Neuron (in vitro differentiated cells): ENCODE results near the gene TRAFD1.
"Not testable (repeated sequence)": the region's sequence is repeated elsewhere in the genome, so short reads cannot be mapped to it uniquely, and the experiment has no call there.

Experiments
- H2AFZ ChIP-seq: one replicate; pipeline ENCODE4 v1.6.1; 2013; ENCODE audit warnings: low read depth, mild to moderate bottlenecking, inconsistent platforms, low read length, moderate library complexity
- H3K27me3 ChIP-seq: one replicate; pipeline ENCODE4 v1.6.1; 2013; ENCODE audit warnings: low read length; ENCODE audit not compliant: insufficient read depth
- H3K36me3 ChIP-seq: one replicate; pipeline ENCODE4 v1.6.1; 2013; ENCODE audit warnings: low read length; ENCODE audit not compliant: insufficient read depth
- H3K4me1 ChIP-seq: one replicate; pipeline ENCODE4 v1.6.1; 2013; ENCODE audit warnings: low read length; ENCODE audit not compliant: insufficient read depth
- H3K4me3 ChIP-seq: 2 replicates; pipeline ENCODE4 v1.5.1; 2013; ENCODE audit warnings: mild to moderate bottlenecking, low read length, moderate library complexity
- H3K9me3 ChIP-seq: one replicate; pipeline ENCODE4 v1.6.1; 2013; ENCODE audit warnings: low read length

TRAFD1 gene

GRCh38 chr12:112107306-112108201 is 17.8 kb upstream of the TRAFD1 start:
- Histone ChIP-seq H3K27me3 (no peaks in the 10 kb centered on the region), H3K36me3 (peaks cover 14% of the 10 kb centered on the region), H3K4me3 (peak overlapping the region; percentile 70), H3K9me3 (no peaks in the 10 kb centered on the region), H2AFZ (peak overlapping the region; percentile 66), H3K4me1 (peaks cover 17% of the 10 kb centered on the region)

DNA sequence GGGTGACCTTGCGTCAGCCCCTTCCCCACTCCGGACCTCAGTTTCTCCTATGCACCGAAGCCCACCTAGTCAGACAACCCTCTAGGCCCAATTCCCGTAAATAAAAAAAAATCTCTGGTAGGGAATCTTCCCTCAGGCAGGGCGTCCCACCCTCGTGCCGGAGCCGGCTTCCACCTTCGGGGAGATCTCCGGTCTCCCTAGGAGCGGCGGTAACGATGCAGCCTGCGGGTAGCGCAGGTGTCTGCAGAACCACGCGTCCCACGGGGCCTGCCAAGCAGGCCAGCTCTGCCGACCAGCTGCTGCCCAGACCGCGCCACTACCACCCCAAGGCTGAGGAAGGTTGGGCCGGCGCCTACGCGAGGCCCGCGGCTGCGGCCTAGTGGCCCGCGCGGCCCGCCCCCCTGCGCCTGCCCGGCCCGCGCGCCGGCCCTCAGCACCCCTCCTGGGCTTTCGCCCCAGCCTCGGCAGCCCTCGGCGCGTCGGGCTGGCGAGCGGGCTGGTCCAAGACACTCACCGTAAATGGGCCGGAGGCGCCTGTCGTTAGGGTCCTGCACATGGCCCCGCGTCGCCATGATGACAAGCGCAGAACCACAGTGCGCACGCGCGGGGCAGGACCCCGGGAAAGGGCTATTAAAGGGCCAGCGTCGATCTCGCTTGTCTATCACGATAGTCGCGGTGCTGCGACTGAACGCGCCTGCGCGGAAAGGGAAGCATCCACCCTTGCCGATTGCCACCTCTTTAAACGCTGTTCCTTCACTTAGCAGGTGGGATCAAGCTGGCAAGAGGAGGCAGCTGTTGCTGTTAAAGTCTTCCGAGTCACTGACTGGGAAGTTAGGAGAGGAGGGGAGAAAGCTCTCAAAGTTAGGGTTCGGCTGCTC is 16.9 kb upstream of the TRAFD1 start, which contains the start of gene NAA25:
TSS of gene NAA25 (minus strand) at position 582 of the 878 bp plus-strand sequence. CDS start at position 572, 10 bp downstream.
- Histone ChIP-seq H2AFZ (peak within 1 kb of the TSS; percentile 84), H3K36me3 (peaks cover 14% of the 10 kb centered on the region), H3K4me3 (peak within 1 kb of the TSS; percentile 70), H3K4me1 (peaks cover 17% of the 10 kb centered on the region), H3K27me3 (no peaks in the 10 kb centered on the region), H3K9me3 (no peaks in the 10 kb centered on the region)

DNA sequence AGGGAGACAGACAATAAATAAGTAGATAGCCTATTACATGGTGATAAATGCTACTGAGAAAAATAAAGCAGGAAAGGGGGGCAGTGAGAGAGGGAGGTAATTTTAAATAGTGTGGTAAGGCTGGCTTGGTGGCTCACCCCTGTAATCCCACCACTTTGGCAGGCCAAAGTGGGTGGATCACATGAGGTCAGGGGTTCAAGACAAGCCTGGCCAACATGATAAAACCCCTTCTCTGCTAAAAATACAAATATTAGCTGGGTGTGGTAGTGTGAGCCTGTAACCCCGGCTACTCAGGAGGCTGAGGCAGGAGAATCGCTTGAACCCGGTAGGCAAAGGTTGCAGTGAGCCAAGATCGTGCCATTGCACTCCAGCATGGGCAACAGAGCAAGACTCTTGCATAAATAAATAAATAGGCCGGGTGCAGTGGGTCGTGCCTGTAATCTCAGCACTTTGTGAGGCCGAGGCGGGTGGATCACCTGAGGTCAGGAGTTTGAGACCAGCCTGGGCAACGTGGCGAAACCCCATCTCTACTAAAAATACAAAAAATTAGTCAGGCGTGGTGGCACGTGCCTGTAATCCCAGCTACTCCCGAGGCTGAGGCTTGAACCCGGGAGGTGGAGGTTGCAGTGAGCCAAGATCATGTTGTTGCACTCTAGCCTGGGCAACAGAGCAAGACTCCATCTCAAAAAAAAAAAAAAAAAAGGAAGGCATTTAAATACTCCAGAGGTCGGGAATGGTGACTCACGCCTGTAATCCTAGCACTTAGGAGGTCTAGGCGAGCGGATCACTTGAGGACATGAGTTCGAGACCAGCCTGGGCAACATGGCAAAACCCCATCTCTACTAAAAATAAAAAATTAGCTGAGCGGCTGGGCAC is 14.3 kb upstream of the TRAFD1 start:
- not testable (repeated sequence) for H2AFZ ChIP-seq, H3K27me3 ChIP-seq, H3K36me3 ChIP-seq, H3K4me3 ChIP-seq, H3K9me3 ChIP-seq
- peaks cover 19% of the 10 kb centered on the region for H3K4me1 ChIP-seq

- Histone ChIP-seq H2AFZ (no peak overlapping the region), H3K9me3 (no peaks in the 10 kb centered on the region), H3K36me3 (no peaks in the 10 kb centered on the region), H3K4me1 (peaks cover 19% of the 10 kb centered on the region), H3K27me3 (no peaks in the 10 kb centered on the region), H3K4me3 (no peak overlapping the region)
Observed at GRCh38 chr12:112111931-112112330, 13.4 kb upstream of the TRAFD1 start.

- Histone ChIP-seq H3K9me3 (no peaks in the 10 kb centered on the region), H3K4me1 (peaks cover 16% of the 10 kb centered on the region), H3K27me3 (no peaks in the 10 kb centered on the region), H3K4me3 (no peak overlapping the region), H3K36me3 (no peaks in the 10 kb centered on the region), H2AFZ (no peak overlapping the region)
Observed at GRCh38 chr12:112112409-112113133, 12.8 kb upstream of the TRAFD1 start.

GRCh38 chr12:112115259-112116045 is 9.9 kb upstream of the TRAFD1 start:
- Histone ChIP-seq H2AFZ (no peak overlapping the region), H3K36me3 (no peaks in the 10 kb centered on the region), H3K9me3 (no peaks in the 10 kb centered on the region), H3K4me1 (peaks cover 12% of the 10 kb centered on the region), H3K27me3 (no peaks in the 10 kb centered on the region), H3K4me3 (no peak overlapping the region)

- H2AFZ ChIP-seq, result peak overlapping the region; percentile 48
- H3K4me3 ChIP-seq, result peak overlapping the region; percentile 37
- H3K27me3 ChIP-seq, result no peaks in the 10 kb centered on the region
- peaks cover 12% of the 10 kb centered on the region for H3K4me1 ChIP-seq
- no peaks in the 10 kb centered on the region for H3K9me3 ChIP-seq
- no peaks in the 10 kb centered on the region for H3K36me3 ChIP-seq
Observed at GRCh38 chr12:112116232-112117060, 8.9 kb upstream of the TRAFD1 start.

GRCh38 chr12:112117685-112118084 is 7.7 kb upstream of the TRAFD1 start:
- Histone ChIP-seq H3K4me3 (no peak overlapping the region), H3K27me3 (no peaks in the 10 kb centered on the region), H3K36me3 (no peaks in the 10 kb centered on the region), H3K4me1 (peaks cover 12% of the 10 kb centered on the region), H3K9me3 (no peaks in the 10 kb centered on the region), H2AFZ (no peak overlapping the region)

DNA sequence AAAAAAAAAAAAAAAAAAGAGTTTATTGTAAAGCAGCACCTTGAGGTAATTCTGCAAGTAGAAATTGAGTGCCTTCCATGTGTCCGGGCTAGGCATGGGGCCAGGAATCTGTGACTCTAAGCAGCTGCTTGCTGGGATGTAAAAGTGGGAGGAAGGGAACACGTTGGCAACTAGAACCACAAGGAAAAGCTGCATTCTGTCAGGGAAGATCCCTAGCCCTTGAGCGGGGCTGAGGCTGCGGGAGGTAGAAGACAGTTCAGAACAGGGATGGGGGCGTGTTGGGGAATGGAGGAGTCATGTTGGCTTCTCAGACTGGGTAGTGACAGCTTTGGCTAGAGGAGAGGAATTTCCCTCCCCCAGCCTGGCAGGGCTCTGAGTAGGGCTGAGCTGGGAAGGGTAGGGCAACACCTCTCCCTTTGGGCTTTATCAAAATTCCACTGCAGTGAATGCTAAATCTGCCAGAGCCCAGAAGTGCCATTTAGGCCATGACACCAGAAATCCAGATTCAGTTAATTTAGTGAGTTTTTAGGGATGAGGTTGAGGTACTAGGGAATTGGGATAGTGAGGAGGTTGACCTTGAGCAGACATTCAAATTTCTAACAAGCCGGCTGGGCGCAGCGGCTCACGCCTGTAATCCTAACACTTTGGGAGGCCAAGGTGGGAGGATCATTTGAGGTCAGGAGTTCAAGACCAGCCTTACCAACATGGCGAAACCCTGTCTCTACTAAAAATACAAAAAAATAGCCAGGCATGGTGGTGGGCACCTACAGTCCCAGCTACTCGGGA is 3.4 kb upstream of the TRAFD1 start:
- Histone ChIP-seq H3K4me1 (peaks cover 10% of the 10 kb centered on the region), H3K4me3 (no peak overlapping the region)

GRCh38 chr12:112122823-112123690 is 2.3 kb upstream of the TRAFD1 start:
- Histone ChIP-seq H3K9me3 (no peaks in the 10 kb centered on the region), H2AFZ (no peak overlapping the region), H3K27me3 (no peaks in the 10 kb centered on the region), H3K4me3 (no peak overlapping the region), H3K4me1 (peaks cover 7% of the 10 kb centered on the region), H3K36me3 (no peaks in the 10 kb centered on the region)

More for the DNA sequence above, 3.4 kb upstream of the TRAFD1 start:
- Histone ChIP-seq H3K36me3 (no peaks in the 10 kb centered on the region), H3K27me3 (no peaks in the 10 kb centered on the region), H2AFZ (no peak overlapping the region), H3K9me3 (no peaks in the 10 kb centered on the region)
